Measurements from ENCODE around the gene RAB27B. TPM values are rescaled to one million over a fixed set of nuclear protein-coding genes. Genes with fewer than 3 reads are reported as not detected.

Gene RAB27B
- total and polyA plus RNA-seq, 2 of the 8 experiments (the other 6 are each of a cell fraction or from before 2014, with no cell fraction given), result 0.05 to 0.60 TPM

GRCh38 chr18:54882318-54882717 lies 54.0 kb downstream of the RAB27B start (continued):
- TF ChIP-seq CHD7 (IDR thresholded peaks at IDR 0.05; ENCODE audit: insufficient replicate concordance, low read length), result no peak
- no peak for TF ChIP-seq SRF (IDR thresholded peaks at IDR 0.05; ENCODE audit: low read depth, low read length)
- TF ChIP-seq SUZ12 (IDR thresholded peaks at IDR 0.05; ENCODE audit: low read length), result no peak
- TF ChIP-seq HDAC2 (IDR thresholded peaks at IDR 0.05; ENCODE audit: borderline replicate concordance in 1 of 2, low read depth in 2 of 2, low read length in 2 of 2), result no peak
- no peak for TF ChIP-seq SAP30 (IDR thresholded peaks at IDR 0.05; ENCODE audit: insufficient read depth, insufficient replicate concordance, low read length)
- TF ChIP-seq KDM4A (IDR thresholded peaks at IDR 0.05; ENCODE audit: low read depth, low read length, severe bottlenecking), result no peak
- TF ChIP-seq CBX5 (IDR thresholded peaks at IDR 0.05; ENCODE audit: low read depth, low read length), result no peak
- no peak for TF ChIP-seq BRCA1 (IDR thresholded peaks at IDR 0.05; ENCODE audit: low read depth, low read length)
- TF ChIP-seq, protein P1, sequence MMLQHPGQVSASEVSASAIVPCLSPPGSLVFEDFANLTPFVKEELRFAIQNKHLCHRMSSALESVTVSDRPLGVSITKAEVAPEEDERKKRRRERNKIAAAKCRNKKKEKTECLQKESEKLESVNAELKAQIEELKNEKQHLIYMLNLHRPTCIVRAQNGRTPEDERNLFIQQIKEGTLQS (IDR thresholded peaks at IDR 0.05; ENCODE audit: insufficient read depth, low read depth, low read length), result no peak
- TF ChIP-seq SIN3A (conservative IDR thresholded peaks at IDR 0.05 in 1 of 2, IDR thresholded peaks at IDR 0.05 in 1 of 2; ENCODE audit: low read depth in 1 of 2, low read length in 2 of 2), result no peak
